ENCODE results near the gene NDUFC2.
"Not testable (repeated sequence)": the region's sequence is repeated elsewhere in the genome, so short reads cannot be mapped to it uniquely, and the experiment has no call there.

NDUFC2 gene

DNA sequence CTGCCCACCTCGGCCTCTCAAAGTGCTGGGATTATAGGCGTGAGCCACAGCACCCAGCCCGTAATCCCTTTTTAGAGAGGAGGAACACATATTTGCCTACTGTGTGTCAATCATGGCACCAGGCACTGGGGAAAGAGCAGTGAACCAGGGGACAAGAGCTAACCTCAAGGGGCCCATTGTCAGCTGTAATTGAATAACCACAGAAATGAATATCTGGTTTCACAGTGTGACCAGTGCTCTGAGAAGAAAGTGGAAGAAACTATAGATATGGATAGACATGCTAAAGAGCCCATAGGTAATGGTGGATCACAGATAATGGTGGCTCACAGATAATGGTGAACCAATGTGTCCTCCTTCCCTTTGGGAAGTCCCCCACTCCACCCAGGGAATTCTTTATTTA, 48.0 kb downstream of the NDUFC2 start:
- TF ChIP-seq OSR1 (CRISPR knock-in tag; IDR thresholded peaks at IDR 0.05) (no peak), BACH2 (CRISPR knock-in tag; IDR thresholded peaks at IDR 0.05; ENCODE audit: borderline replicate concordance) (no peak), CSDC2 (CRISPR knock-in tag; IDR thresholded peaks at IDR 0.05) (no peak), ZC3H10 (CRISPR knock-in tag; IDR thresholded peaks at IDR 0.05) (no peak), ARNTL (CRISPR knock-in tag; IDR thresholded peaks at IDR 0.05; ENCODE audit: borderline replicate concordance, low read depth) (no peak), ZFP3 (CRISPR knock-in tag; IDR thresholded peaks at IDR 0.05) (no peak), ZNF70 (CRISPR knock-in tag; IDR thresholded peaks at IDR 0.05) (no peak), ESRRG (CRISPR knock-in tag; IDR thresholded peaks at IDR 0.05) (no peak)
- TF ChIP-seq, protein P1, sequence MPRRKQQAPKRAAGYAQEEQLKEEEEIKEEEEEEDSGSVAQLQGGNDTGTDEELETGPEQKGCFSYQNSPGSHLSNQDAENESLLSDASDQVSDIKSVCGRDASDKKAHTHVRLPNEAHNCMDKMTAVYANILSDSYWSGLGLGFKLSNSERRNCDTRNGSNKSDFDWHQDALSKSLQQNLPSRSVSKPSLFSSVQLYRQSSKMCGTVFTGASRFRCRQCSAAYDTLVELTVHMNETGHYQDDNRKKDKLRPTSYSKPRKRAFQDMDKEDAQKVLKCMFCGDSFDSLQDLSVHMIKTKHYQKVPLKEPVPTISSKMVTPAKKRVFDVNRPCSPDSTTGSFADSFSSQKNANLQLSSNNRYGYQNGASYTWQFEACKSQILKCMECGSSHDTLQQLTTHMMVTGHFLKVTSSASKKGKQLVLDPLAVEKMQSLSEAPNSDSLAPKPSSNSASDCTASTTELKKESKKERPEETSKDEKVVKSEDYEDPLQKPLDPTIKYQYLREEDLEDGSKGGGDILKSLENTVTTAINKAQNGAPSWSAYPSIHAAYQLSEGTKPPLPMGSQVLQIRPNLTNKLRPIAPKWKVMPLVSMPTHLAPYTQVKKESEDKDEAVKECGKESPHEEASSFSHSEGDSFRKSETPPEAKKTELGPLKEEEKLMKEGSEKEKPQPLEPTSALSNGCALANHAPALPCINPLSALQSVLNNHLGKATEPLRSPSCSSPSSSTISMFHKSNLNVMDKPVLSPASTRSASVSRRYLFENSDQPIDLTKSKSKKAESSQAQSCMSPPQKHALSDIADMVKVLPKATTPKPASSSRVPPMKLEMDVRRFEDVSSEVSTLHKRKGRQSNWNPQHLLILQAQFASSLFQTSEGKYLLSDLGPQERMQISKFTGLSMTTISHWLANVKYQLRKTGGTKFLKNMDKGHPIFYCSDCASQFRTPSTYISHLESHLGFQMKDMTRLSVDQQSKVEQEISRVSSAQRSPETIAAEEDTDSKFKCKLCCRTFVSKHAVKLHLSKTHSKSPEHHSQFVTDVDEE (CRISPR knock-in tag; IDR thresholded peaks at IDR 0.05): no peak
- TF ChIP-seq, protein P2, sequence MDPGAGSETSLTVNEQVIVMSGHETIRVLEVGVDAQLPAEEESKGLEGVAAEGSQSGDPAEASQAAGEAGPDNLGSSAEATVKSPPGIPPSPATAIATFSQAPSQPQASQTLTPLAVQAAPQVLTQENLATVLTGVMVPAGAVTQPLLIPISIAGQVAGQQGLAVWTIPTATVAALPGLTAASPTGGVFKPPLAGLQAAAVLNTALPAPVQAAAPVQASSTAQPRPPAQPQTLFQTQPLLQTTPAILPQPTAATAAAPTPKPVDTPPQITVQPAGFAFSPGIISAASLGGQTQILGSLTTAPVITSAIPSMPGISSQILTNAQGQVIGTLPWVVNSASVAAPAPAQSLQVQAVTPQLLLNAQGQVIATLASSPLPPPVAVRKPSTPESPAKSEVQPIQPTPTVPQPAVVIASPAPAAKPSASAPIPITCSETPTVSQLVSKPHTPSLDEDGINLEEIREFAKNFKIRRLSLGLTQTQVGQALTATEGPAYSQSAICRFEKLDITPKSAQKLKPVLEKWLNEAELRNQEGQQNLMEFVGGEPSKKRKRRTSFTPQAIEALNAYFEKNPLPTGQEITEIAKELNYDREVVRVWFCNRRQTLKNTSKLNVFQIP (CRISPR knock-in tag; IDR thresholded peaks at IDR 0.05; ENCODE audit: borderline replicate concordance, low read depth): no peak
- no peak for ATAC-seq

DNA sequence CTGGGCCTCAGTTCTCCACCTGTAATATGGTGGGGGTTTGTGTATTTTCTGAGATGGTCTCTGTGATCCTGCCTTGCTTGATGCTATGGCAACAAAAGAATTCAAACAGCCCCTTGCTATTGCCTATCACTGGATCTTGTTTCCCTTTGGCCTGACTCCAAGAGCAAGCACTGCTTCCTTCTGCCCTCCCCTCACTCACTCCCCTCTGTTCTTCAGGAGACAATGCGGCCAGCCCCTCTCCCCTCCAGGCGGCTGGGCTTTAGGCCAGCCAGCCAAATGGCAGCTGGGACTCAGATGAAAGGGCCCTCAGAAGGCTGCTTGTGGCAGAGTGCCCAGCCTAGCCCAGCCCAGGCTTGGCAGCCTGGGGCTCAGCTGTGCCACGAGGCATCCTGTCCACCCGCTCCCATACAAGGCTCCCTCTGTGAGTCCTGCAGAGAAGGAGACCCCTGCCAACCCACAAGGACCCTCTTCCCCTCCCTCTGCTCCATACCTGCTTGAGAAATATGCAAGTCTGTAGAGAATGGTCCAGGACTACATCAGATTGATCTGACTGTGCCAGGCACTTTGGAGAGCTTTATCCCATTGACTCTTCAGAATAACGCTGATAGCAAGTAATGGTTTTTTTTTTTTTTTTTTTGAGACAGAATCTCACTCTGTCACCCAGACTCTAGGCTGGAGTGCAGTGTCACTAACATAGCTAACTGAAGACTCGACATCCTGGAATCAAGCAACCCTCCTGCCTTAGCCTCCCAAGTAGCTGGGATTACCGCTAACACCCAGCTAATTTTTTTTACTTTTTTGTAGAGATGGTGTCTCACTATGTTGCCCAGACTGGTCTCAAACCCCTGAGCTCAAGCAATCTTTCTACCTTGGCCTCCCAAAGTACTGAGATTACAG, 49.0 kb downstream of the NDUFC2 start:
- TF ChIP-seq ISL1 (CRISPR knock-in tag; IDR thresholded peaks at IDR 0.05) (0 out of 2 replicates have a peak, but pooled peaks have one; percentile 11), CSDC2 (CRISPR knock-in tag; IDR thresholded peaks at IDR 0.05) (no peak), TCF4 (CRISPR knock-in tag; IDR thresholded peaks at IDR 0.05; ENCODE audit: borderline replicate concordance) (peak; percentile 77; the same call in 1 of the 2 replicates), ZNF70 (CRISPR knock-in tag; IDR thresholded peaks at IDR 0.05) (0 out of 2 replicates have a peak, but pooled peaks have one; percentile 5), ZNF565 (CRISPR knock-in tag; conservative IDR thresholded peaks at IDR 0.05; ENCODE audit: low read depth) (no peak), OSR1 (CRISPR knock-in tag; IDR thresholded peaks at IDR 0.05) (no peak)
- TF ChIP-seq, protein P1 (CRISPR knock-in tag; IDR thresholded peaks at IDR 0.05): peak; percentile 80
- peak; percentile 92 for ATAC-seq

DNA sequence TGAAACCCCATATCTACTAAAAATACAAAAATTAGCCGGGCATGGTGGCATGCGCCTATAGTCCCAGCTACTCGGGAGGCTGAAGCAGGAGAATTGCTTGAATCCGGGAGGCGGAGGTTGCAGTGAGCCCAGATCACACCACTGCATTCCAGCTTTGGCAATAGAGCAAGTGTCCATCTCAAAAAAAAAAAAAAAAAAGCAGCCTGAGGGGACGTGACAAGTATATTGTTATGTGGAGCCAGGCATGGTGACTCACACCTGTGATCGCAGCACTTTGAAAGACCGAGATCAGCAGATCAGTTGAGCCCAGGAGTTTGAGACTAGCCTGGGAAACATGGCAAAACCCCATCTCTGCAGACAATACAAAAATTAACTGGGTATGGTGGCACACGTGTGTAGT, 51.2 kb downstream of the NDUFC2 start:
- not testable (repeated sequence) for ATAC-seq

DNA sequence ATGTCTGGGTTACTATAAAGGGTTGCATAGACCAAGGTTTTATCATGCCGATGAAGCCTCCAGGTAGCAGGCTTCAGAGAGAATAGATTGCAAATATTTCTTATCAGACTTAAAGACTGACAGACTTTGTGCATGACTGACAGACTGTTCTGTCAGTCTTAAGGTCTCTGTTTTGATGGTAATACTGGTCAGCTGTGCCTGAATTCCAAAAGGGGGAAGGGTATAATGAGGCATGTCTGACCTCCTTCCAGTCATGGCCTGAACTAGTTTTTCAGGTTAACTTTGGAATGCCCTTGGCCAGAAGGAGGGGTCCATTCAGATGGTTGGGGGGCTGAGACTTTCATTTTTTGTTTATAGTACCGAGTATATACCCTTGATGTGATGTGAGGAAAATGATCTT, 51.9 kb downstream of the NDUFC2 start:
- ATAC-seq: no peak
- TF ChIP-seq ZNF8 (CRISPR knock-in tag; IDR thresholded peaks at IDR 0.05): no peak
- TF ChIP-seq, protein P3, sequence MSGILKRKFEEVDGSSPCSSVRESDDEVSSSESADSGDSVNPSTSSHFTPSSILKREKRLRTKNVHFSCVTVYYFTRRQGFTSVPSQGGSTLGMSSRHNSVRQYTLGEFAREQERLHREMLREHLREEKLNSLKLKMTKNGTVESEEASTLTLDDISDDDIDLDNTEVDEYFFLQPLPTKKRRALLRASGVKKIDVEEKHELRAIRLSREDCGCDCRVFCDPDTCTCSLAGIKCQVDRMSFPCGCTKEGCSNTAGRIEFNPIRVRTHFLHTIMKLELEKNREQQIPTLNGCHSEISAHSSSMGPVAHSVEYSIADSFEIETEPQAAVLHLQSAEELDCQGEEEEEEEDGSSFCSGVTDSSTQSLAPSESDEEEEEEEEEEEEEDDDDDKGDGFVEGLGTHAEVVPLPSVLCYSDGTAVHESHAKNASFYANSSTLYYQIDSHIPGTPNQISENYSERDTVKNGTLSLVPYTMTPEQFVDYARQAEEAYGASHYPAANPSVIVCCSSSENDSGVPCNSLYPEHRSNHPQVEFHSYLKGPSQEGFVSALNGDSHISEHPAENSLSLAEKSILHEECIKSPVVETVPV (CRISPR knock-in tag; IDR thresholded peaks at IDR 0.05): no peak
- TF ChIP-seq ZNF565 (CRISPR knock-in tag; conservative IDR thresholded peaks at IDR 0.05; ENCODE audit: low read depth): no peak
- no peak for TF ChIP-seq SNAI2 (CRISPR knock-in tag; IDR thresholded peaks at IDR 0.05)
- TF ChIP-seq ZFP30 (CRISPR knock-in tag; IDR thresholded peaks at IDR 0.05): no peak
- no peak for TF ChIP-seq TOX (CRISPR knock-in tag; IDR thresholded peaks at IDR 0.05; ENCODE audit: borderline replicate concordance)
- no peak for TF ChIP-seq ZC3H10 (CRISPR knock-in tag; IDR thresholded peaks at IDR 0.05)
- TF ChIP-seq, protein P4, sequence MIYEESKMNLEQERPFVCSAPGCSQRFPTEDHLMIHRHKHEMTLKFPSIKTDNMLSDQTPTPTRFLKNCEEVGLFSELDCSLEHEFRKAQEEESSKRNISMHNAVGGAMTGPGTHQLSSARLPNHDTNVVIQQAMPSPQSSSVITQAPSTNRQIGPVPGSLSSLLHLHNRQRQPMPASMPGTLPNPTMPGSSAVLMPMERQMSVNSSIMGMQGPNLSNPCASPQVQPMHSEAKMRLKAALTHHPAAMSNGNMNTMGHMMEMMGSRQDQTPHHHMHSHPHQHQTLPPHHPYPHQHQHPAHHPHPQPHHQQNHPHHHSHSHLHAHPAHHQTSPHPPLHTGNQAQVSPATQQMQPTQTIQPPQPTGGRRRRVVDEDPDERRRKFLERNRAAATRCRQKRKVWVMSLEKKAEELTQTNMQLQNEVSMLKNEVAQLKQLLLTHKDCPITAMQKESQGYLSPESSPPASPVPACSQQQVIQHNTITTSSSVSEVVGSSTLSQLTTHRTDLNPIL (CRISPR knock-in tag; IDR thresholded peaks at IDR 0.05; ENCODE audit: low read depth): no peak
- TF ChIP-seq, protein P5, sequence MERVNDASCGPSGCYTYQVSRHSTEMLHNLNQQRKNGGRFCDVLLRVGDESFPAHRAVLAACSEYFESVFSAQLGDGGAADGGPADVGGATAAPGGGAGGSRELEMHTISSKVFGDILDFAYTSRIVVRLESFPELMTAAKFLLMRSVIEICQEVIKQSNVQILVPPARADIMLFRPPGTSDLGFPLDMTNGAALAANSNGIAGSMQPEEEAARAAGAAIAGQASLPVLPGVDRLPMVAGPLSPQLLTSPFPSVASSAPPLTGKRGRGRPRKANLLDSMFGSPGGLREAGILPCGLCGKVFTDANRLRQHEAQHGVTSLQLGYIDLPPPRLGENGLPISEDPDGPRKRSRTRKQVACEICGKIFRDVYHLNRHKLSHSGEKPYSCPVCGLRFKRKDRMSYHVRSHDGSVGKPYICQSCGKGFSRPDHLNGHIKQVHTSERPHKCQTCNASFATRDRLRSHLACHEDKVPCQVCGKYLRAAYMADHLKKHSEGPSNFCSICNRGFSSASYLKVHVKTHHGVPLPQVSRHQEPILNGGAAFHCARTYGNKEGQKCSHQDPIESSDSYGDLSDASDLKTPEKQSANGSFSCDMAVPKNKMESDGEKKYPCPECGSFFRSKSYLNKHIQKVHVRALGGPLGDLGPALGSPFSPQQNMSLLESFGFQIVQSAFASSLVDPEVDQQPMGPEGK (CRISPR knock-in tag; IDR thresholded peaks at IDR 0.05; ENCODE audit: borderline replicate concordance): no peak
- TF ChIP-seq GLIS3 (CRISPR knock-in tag; IDR thresholded peaks at IDR 0.05): no peak
- TF ChIP-seq ZNF70 (CRISPR knock-in tag; IDR thresholded peaks at IDR 0.05): no peak
- no peak for TF ChIP-seq RARB (CRISPR knock-in tag; IDR thresholded peaks at IDR 0.05)
- no peak for TF ChIP-seq TCF4 (CRISPR knock-in tag; IDR thresholded peaks at IDR 0.05; ENCODE audit: borderline replicate concordance)
- no peak for TF ChIP-seq CSDC2 (CRISPR knock-in tag; IDR thresholded peaks at IDR 0.05)
- TF ChIP-seq BACH2 (CRISPR knock-in tag; IDR thresholded peaks at IDR 0.05; ENCODE audit: borderline replicate concordance): no peak
